ENCODE results near the gene CEP85L. TPM values are rescaled to one million over a fixed set of nuclear protein-coding genes. Genes with fewer than 3 reads are reported as not detected.

CEP85L gene
- total RNA-seq, 1 donor from 2014 or later, result 12.6 TPM

DNA sequence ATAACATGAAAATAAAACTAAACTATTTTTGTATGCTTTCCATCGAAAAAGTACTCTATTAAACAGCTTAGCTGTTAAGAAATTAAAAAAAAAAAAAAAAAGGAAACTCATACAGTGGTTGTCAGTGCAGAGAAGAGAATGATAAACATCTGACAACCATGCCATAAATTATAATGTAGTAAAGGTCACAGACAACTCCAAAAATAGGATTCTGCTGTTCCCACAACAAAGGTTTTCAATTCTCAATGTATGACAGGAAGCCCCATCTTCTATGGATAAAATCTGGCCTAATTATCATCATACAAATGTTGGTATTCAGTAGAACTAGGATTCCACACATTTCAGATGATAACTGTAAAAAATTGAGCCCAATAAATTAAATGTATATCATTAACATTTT, 98.3 kb downstream of the CEP85L start:
- peaks cover 2% of the 10 kb centered on the region for H3K4me1 Mint-ChIP-seq
- no peak overlapping the region for H3K4me3 Mint-ChIP-seq
- H3F3A ChIP-seq (ENCODE audit: low read depth), result no peaks in the 10 kb centered on the region
- no peaks in the 10 kb centered on the region for H3K4me1 ChIP-seq
- H3K36me3 Mint-ChIP-seq, result peaks cover 4% of the 10 kb centered on the region
- H3K9me3 ChIP-seq (ENCODE audit: low read depth), result no peaks in the 10 kb centered on the region
- no peak overlapping the region for H3K27ac ChIP-seq
- no peak overlapping the region for H2AFZ ChIP-seq (replicated peaks)
- H4K20me1 ChIP-seq (ENCODE audit: low read depth), result no peaks in the 10 kb centered on the region
- H3K27me3 ChIP-seq, result no peaks in the 10 kb centered on the region
- no peaks in the 10 kb centered on the region for H3K36me3 ChIP-seq
- H3K27ac Mint-ChIP-seq, result no peak overlapping the region
- H3K9ac ChIP-seq, result no peak overlapping the region
- DNase-seq (ENCODE audit: low spot score), result no peak
- no peak for TF ChIP-seq EZH2phosphoT487 (IDR thresholded peaks at IDR 0.05)
- TF ChIP-seq EZH2 (IDR thresholded peaks at IDR 0.05), result no peak
- TF ChIP-seq CTCF (IDR thresholded peaks at IDR 0.05), result no peak
- no peak overlapping the region for H3K4me3 ChIP-seq
- no peaks in the 10 kb centered on the region for H3K27me3 Mint-ChIP-seq (ENCODE audit: insufficient read depth, low read depth)
- no peaks in the 10 kb centered on the region for H3K9me3 Mint-ChIP-seq
- no peak overlapping the region for H3K4me2 ChIP-seq
- no peaks in the 10 kb centered on the region for H3K79me2 ChIP-seq (ENCODE audit: low read depth)

- peak; percentile 59 for DNase-seq (ENCODE audit: low spot score)
- no peak overlapping the region for H3K4me3 ChIP-seq
- no peaks in the 10 kb centered on the region for H3K9me3 ChIP-seq (ENCODE audit: low read depth)
- H3K4me1 ChIP-seq, result no peaks in the 10 kb centered on the region
- H3K79me2 ChIP-seq (ENCODE audit: low read depth), result no peaks in the 10 kb centered on the region
- H3K36me3 ChIP-seq, result no peaks in the 10 kb centered on the region
- no peaks in the 10 kb centered on the region for H3F3A ChIP-seq (ENCODE audit: low read depth)
- no peak overlapping the region for H3K27ac ChIP-seq
- Mint-ChIP-seq H3K27me3 (ENCODE audit: insufficient read depth, low read depth) (no peaks in the 10 kb centered on the region), H3K4me1 (peaks cover 2% of the 10 kb centered on the region), H3K4me3 (no peak overlapping the region), H3K9me3 (no peaks in the 10 kb centered on the region), H3K36me3 (peaks cover 3% of the 10 kb centered on the region), H3K27ac (no peak overlapping the region)
- H3K27me3 ChIP-seq, result no peaks in the 10 kb centered on the region
- TF ChIP-seq EZH2phosphoT487 (IDR thresholded peaks at IDR 0.05) (no peak), CTCF (IDR thresholded peaks at IDR 0.05) (peak; percentile 69)
- no peak overlapping the region for H3K9ac ChIP-seq
- H3K4me2 ChIP-seq, result no peak overlapping the region
- no peaks in the 10 kb centered on the region for H4K20me1 ChIP-seq (ENCODE audit: low read depth)
- H2AFZ ChIP-seq (replicated peaks), result no peak overlapping the region
Measured at GRCh38 chr6:118551063-118552053, 100.0 kb downstream of the CEP85L start.

GRCh38 chr6:118548613-118549012, 102.8 kb downstream of the CEP85L start:
- no peak overlapping the region for H3K9ac ChIP-seq
- H2AFZ ChIP-seq (replicated peaks), result no peak overlapping the region
- TF ChIP-seq CTCF (IDR thresholded peaks at IDR 0.05), result no peak
- no peak for TF ChIP-seq EZH2phosphoT487 (IDR thresholded peaks at IDR 0.05)
- no peak overlapping the region for H3K4me3 ChIP-seq
- Mint-ChIP-seq H3K4me3 (no peak overlapping the region), H3K4me1 (peaks cover 2% of the 10 kb centered on the region), H3K36me3 (peaks cover 2% of the 10 kb centered on the region), H3K27me3 (ENCODE audit: insufficient read depth, low read depth) (no peaks in the 10 kb centered on the region), H3K27ac (no peak overlapping the region), H3K9me3 (no peaks in the 10 kb centered on the region)
- no peaks in the 10 kb centered on the region for H3K9me3 ChIP-seq (ENCODE audit: low read depth)
- H4K20me1 ChIP-seq (ENCODE audit: low read depth), result no peaks in the 10 kb centered on the region
- H3K4me2 ChIP-seq, result no peak overlapping the region
- H3K27me3 ChIP-seq, result no peaks in the 10 kb centered on the region
- H3K36me3 ChIP-seq, result no peaks in the 10 kb centered on the region
- no peaks in the 10 kb centered on the region for H3F3A ChIP-seq (ENCODE audit: low read depth)
- no peaks in the 10 kb centered on the region for H3K79me2 ChIP-seq (ENCODE audit: low read depth)
- no peaks in the 10 kb centered on the region for H3K4me1 ChIP-seq
- DNase-seq (ENCODE audit: low spot score), result no peak
- H3K27ac ChIP-seq, result no peak overlapping the region
